GM12873 (cell line): Measurements from ENCODE around the gene ADRM1.

ENCODE experiments used
- TF ChIP-seq, protein P1 (sequence below): IDR thresholded peaks from 2 replicates; pipeline ENCODE4 v1.5.1; 2012; ENCODE audit warnings: low read depth, mild to moderate bottlenecking, moderate library complexity, low read length, control low read depth; ENCODE audit not compliant: insufficient read depth; ENCODE audit errors: missing control alignments

ADRM1 gene

DNA sequence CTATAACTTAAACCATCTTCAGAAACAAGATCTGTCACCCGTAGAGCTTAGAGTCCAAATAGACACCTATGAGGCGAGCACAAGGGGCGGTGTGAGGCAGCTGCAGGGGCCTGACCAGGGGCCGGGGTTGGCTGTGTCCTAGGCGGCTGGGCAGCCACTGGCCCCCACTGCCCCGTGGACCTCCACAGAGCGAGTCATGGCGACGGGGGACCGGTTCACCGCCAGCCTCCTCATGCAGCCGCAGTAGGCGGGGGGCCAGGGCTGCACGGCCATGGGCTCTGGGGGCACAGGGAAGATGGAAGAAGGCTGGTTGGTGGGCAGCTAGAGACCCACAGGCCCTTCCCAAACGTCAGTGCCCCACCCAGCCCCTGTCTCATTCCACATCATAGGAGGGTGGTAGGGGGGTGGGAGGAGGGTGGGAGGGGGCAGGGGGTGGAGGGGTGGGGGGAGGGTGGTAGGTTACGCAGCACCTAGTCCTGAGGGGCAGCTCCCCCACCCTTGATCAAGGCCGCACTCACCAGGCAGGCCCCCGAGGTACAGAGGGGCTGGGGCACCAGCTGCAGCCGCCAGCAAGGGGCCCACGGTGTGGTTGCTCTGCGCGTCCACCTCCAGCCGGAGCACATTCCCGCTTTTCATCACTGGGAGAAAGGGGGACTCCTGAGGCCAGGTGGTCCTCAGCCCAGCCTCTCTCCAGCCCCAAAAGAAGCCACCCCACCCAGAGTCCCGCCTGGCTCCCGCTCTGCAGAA lies 6.6 kb downstream of the ADRM1 start:
- TF ChIP-seq, protein P1, sequence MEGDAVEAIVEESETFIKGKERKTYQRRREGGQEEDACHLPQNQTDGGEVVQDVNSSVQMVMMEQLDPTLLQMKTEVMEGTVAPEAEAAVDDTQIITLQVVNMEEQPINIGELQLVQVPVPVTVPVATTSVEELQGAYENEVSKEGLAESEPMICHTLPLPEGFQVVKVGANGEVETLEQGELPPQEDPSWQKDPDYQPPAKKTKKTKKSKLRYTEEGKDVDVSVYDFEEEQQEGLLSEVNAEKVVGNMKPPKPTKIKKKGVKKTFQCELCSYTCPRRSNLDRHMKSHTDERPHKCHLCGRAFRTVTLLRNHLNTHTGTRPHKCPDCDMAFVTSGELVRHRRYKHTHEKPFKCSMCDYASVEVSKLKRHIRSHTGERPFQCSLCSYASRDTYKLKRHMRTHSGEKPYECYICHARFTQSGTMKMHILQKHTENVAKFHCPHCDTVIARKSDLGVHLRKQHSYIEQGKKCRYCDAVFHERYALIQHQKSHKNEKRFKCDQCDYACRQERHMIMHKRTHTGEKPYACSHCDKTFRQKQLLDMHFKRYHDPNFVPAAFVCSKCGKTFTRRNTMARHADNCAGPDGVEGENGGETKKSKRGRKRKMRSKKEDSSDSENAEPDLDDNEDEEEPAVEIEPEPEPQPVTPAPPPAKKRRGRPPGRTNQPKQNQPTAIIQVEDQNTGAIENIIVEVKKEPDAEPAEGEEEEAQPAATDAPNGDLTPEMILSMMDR: no peak

DNA sequence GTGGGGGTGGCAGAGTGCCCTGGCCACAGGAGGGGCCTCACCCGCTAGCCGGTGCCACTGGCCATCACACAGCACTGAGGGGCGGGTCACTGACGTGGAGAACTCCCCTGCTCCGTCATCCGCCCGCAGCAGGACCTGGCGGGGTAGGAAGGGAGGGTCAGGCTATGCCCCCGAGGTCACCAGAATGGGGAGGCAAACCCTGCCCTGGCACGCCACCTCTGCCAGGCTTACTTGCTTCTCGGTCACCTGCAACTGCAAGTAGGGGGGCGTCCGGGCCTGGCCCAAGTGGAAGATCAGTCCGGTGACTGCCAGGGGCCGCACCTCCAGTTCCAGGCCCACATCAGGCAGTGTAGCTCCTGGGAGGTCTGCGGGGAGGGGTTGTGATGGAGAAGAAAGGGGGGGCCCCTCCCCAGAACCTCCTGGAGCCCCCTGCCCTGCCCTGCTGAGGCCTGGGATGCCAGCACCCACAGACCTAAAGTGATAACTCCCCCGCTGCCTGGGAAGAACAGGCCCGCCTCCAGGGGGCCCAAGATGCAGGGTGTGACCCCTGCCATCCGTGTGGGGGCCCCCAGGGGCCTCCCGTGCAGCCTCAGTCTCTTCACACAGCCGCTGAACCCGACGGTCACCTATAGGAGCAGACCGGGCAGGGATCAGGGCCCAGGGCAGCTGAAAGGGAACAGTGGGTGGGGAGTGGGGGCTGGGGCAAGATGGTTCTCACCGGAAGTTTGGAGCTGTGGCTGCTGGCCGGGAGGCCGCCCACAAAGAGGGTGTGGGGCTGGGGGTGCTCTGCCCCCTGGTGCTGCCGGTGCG lies 7.4 kb downstream of the ADRM1 start:
- TF ChIP-seq, protein P1: no peak

- TF ChIP-seq, protein P1: no peak
Measured at GRCh38 chr20:62310757-62311121, 7.9 kb downstream of the ADRM1 start.

DNA sequence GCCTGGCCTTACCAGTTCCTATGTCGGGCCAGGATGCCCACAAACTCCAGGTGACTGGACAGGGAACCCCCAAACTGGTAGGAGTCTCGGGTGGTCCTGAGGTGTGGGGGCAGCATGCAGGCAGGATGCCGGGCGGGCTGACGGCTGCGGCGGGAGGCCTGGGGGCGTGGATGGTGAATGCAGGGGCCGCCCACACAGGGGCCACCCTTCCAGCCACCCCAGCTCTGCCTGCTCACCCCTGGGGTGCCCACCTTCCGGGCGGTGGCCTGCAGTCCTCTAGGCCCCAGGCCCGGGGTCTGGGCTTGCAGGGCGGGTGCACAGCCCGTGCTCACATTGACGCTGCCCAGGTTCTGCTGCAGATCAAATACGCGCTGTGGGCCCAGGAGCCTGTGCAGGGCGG lies 8.4 kb downstream of the ADRM1 start:
- TF ChIP-seq, protein P1: no peak

GRCh38 chr20:62311832-62312661 lies 9.2 kb downstream of the ADRM1 start:
- TF ChIP-seq, protein P1: no peak

DNA sequence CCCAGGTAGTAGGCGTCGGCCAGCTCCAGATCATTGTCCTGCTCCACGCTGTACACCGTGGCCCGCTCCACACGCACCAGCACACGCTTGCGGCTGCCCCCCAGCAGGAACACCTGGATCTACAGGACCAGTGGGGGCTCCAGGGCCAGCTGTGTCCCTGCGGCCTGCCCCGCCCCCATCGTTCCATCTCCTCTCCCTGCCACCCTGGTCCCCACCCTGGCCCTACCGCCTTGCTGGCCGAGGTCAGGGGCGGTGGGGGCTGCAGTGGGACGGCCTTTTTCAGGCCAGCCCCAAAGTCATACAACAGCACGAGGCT lies 9.8 kb downstream of the ADRM1 start:
- TF ChIP-seq, protein P1: no peak

- TF ChIP-seq, protein P1: no peak
Measured at GRCh38 chr20:62313021-62313420, 10.2 kb downstream of the ADRM1 start.
